Measurements from ENCODE around the gene RTCA. TPM values are rescaled to one million over a fixed set of nuclear protein-coding genes. Genes with fewer than 3 reads are reported as not detected.
A peak's percentile ranks its signal among the peaks of the same experiment; 100 is the strongest.

The RTCA gene
- total RNA-seq, 1 experiment from 2014 or later = 41.7 TPM

GRCh38 chr1:100313382-100313781, 47.4 kb downstream of the RTCA start:
- CTCF ChIA-PET = no interaction called here
- DNase-seq (peak; percentile 32), ATAC-seq (no peak; the same call in 1 of the 2 replicates)
- Histone ChIP-seq H3K4me2 (ENCODE audit: low read length) (no peak overlapping the region), H3K27ac (ENCODE audit: low read length) (no peak overlapping the region), H3K4me3 (ENCODE audit: low read length) (no peak overlapping the region), H3K36me3 (ENCODE audit: low read depth, low read length) (no peaks in the 10 kb centered on the region), H4K20me1 (ENCODE audit: low read length) (no peaks in the 10 kb centered on the region), H3K9me2 (replicated peaks; ENCODE audit: low read length) (no peaks in the 10 kb centered on the region), H3F3A (ENCODE audit: low read length, unreplicated experiment) (no peaks in the 10 kb centered on the region), H3K79me2 (ENCODE audit: low read length) (no peaks in the 10 kb centered on the region), H3K27me3 (ENCODE audit: low read length) (no peaks in the 10 kb centered on the region), H3K9ac (ENCODE audit: low read length) (no peak overlapping the region), H2AFZ (ENCODE audit: low read length) (peak overlapping the region; percentile 16; the same call in 1 of the 2 replicates), H3K4me1 (ENCODE audit: insufficient read depth, low read length) (no peaks in the 10 kb centered on the region; the same call in 1 of the 2 replicates), H3K9me3 (ENCODE audit: low read length) (peaks cover 5% of the 10 kb centered on the region; the same call in 1 of the 2 replicates)
- no TSS peak for BruUV-seq (replicated peaks)
- intact Hi-C loops (cut with micrococcal nuclease) = no loop called here
- POLR2A ChIA-PET (ENCODE audit: unreplicated experiment) = no interaction called here
- TF ChIP-seq EZH2phosphoT487 (IDR thresholded peaks at IDR 0.05; ENCODE audit: borderline replicate concordance, low read length) (no peak), CTCF (conservative IDR thresholded peaks at IDR 0.05; ENCODE audit: low read depth, low read length) (no peak), EZH2 (IDR thresholded peaks at IDR 0.05; ENCODE audit: low read length, unreplicated experiment) (no peak)

- BruUV-seq (replicated peaks) = no TSS peak
- Histone ChIP-seq H3K4me1 (ENCODE audit: insufficient read depth, low read length) (no peaks in the 10 kb centered on the region), H3K9ac (ENCODE audit: low read length) (no peak overlapping the region), H2AFZ (ENCODE audit: low read length) (no peak overlapping the region), H3K27me3 (ENCODE audit: low read length) (no peaks in the 10 kb centered on the region), H3K36me3 (ENCODE audit: low read depth, low read length) (no peaks in the 10 kb centered on the region), H3F3A (ENCODE audit: low read length, unreplicated experiment) (no peaks in the 10 kb centered on the region), H3K27ac (ENCODE audit: low read length) (no peak overlapping the region), H3K4me2 (ENCODE audit: low read length) (no peak overlapping the region), H3K79me2 (ENCODE audit: low read length) (no peaks in the 10 kb centered on the region), H3K9me3 (ENCODE audit: low read length) (peaks cover 5% of the 10 kb centered on the region; the same call in 1 of the 2 replicates), H3K4me3 (ENCODE audit: low read length) (no peak overlapping the region), H3K9me2 (replicated peaks; ENCODE audit: low read length) (no peaks in the 10 kb centered on the region), H4K20me1 (ENCODE audit: low read length) (no peaks in the 10 kb centered on the region)
- intact Hi-C loops (cut with micrococcal nuclease) = no loop called here
- no peak for TF ChIP-seq CTCF (conservative IDR thresholded peaks at IDR 0.05; ENCODE audit: low read depth, low read length)
- no peak for TF ChIP-seq EZH2 (IDR thresholded peaks at IDR 0.05; ENCODE audit: low read length, unreplicated experiment)
- no peak for TF ChIP-seq EZH2phosphoT487 (IDR thresholded peaks at IDR 0.05; ENCODE audit: borderline replicate concordance, low read length)
- DNase-seq (no peak), ATAC-seq (no peak)
- ChIA-PET CTCF (no interaction called here), POLR2A (ENCODE audit: unreplicated experiment) (no interaction called here)
Measured at GRCh38 chr1:100316622-100317021, 50.6 kb downstream of the RTCA start.

- Histone ChIP-seq H3K4me2 (ENCODE audit: low read length) (no peak overlapping the region), H4K20me1 (ENCODE audit: low read length) (no peaks in the 10 kb centered on the region), H3K36me3 (ENCODE audit: low read depth, low read length) (no peaks in the 10 kb centered on the region), H3K9me3 (ENCODE audit: low read length) (peaks cover 5% of the 10 kb centered on the region; the same call in 1 of the 2 replicates), H3F3A (ENCODE audit: low read length, unreplicated experiment) (no peaks in the 10 kb centered on the region), H3K4me1 (ENCODE audit: insufficient read depth, low read length) (peaks cover 14% of the 10 kb centered on the region), H3K9me2 (replicated peaks; ENCODE audit: low read length) (no peaks in the 10 kb centered on the region), H3K4me3 (ENCODE audit: low read length) (no peak overlapping the region), H3K27me3 (ENCODE audit: low read length) (no peaks in the 10 kb centered on the region), H2AFZ (ENCODE audit: low read length) (no peak overlapping the region), H3K27ac (ENCODE audit: low read length) (no peak overlapping the region), H3K9ac (ENCODE audit: low read length) (no peak overlapping the region), H3K79me2 (ENCODE audit: low read length) (no peaks in the 10 kb centered on the region)
- ChIA-PET CTCF (no interaction called here), POLR2A (ENCODE audit: unreplicated experiment) (no interaction called here)
- TF ChIP-seq EZH2phosphoT487 (IDR thresholded peaks at IDR 0.05; ENCODE audit: borderline replicate concordance, low read length) (no peak), CTCF (conservative IDR thresholded peaks at IDR 0.05; ENCODE audit: low read depth, low read length) (no peak), EZH2 (IDR thresholded peaks at IDR 0.05; ENCODE audit: low read length, unreplicated experiment) (no peak)
- ATAC-seq = no peak
- intact Hi-C loops (cut with micrococcal nuclease) = no loop called here
- BruUV-seq (replicated peaks) = no TSS peak
- no peak for DNase-seq
Measured at GRCh38 chr1:100320311-100321099, 54.5 kb downstream of the RTCA start.

All from PC-3 (cell line).